ENCODE data around the gene AIF1. TPM values are rescaled to one million over a fixed set of nuclear protein-coding genes. Genes with fewer than 3 reads are reported as not detected.

AIF1 gene
- total and polyA plus RNA-seq, 2 donors (not counting 1 experiment from before 2014, with no cell fraction given), result not detected

GRCh38 chr6:31620586-31621319 is 5.7 kb downstream of the AIF1 start, which contains the start of gene PRRC2A:
Gene PRRC2A, plus strand, starts transcription at chr6:31620715. Its CDS starts 2,075 bp downstream, at chr6:31622790.
- DNase-seq (ENCODE audit: low read depth in 2 of 2), result peak in 1 of 2 donors; percentile 68
- TF ChIP-seq CTCF (conservative IDR thresholded peaks at IDR 0.05 in 1 of 2, IDR thresholded peaks at IDR 0.05 in 1 of 2; ENCODE audit: low read depth in 1 of 2, low read length in 2 of 2), result no peak
- TF ChIP-seq EZH2 (IDR thresholded peaks at IDR 0.05; ENCODE audit: low read length, missing control alignments), result no peak
- H3K79me2 ChIP-seq (ENCODE audit: control insufficient read depth, insufficient read depth, low read length), result peaks cover 46% of the 10 kb centered on the region
- H3K9me3 ChIP-seq (ENCODE audit: control insufficient read depth, insufficient read depth, low read depth, low read length), result no peaks in the 10 kb centered on the region
- H3K4me1 ChIP-seq (ENCODE audit: control insufficient read depth, extremely low read depth, insufficient read depth, low read length), result peaks cover 2% of the 10 kb centered on the region
- peaks cover 16% of the 10 kb centered on the region for H3K36me3 ChIP-seq (ENCODE audit: control insufficient read depth, insufficient read depth, low read length)
- H3K9ac ChIP-seq (ENCODE audit: insufficient read depth, low read length), result peak within 1 kb of the TSS; percentile 95
- peak within 1 kb of the TSS; percentile 99 for H3K4me2 ChIP-seq (ENCODE audit: extremely low read depth, insufficient read depth, low read length)
- H3K4me3 ChIP-seq (replicated peaks in 1 of 4; ENCODE audit: control extremely low read depth in 1 of 4, insufficient read depth in 1 of 4, low read depth in 3 of 4, low read length in 4 of 4), result peak within 1 kb of the TSS; percentile 81 to 99 (median 92)
- H3K27me3 ChIP-seq (ENCODE audit: control insufficient read depth, insufficient read depth, low read length), result no peaks in the 10 kb centered on the region
- no peaks in the 10 kb centered on the region for H4K20me1 ChIP-seq (ENCODE audit: control insufficient read depth, extremely low read depth, insufficient read depth, low read length)
- H3K27ac ChIP-seq (ENCODE audit: insufficient read depth, low read length), result peak within 1 kb of the TSS; percentile 100
- H2AFZ ChIP-seq (ENCODE audit: low read length), result peak within 1 kb of the TSS; percentile 91

GRCh38 chr6:31621320-31621939 is 6.4 kb downstream of the AIF1 start:
- no peaks in the 10 kb centered on the region for H3K9me3 ChIP-seq (ENCODE audit: control insufficient read depth, insufficient read depth, low read depth, low read length)
- peak overlapping the region; percentile 100 for H3K27ac ChIP-seq (ENCODE audit: insufficient read depth, low read length)
- no peaks in the 10 kb centered on the region for H4K20me1 ChIP-seq (ENCODE audit: control insufficient read depth, extremely low read depth, insufficient read depth, low read length)
- H3K4me2 ChIP-seq (ENCODE audit: extremely low read depth, insufficient read depth, low read length), result peak overlapping the region; percentile 99
- TF ChIP-seq CTCF (conservative IDR thresholded peaks at IDR 0.05 in 1 of 2, IDR thresholded peaks at IDR 0.05 in 1 of 2; ENCODE audit: low read depth in 1 of 2, low read length in 2 of 2) (no peak), EZH2 (IDR thresholded peaks at IDR 0.05; ENCODE audit: low read length, missing control alignments) (no peak)
- no peak for DNase-seq (ENCODE audit: low read depth in 2 of 2)
- H3K36me3 ChIP-seq (ENCODE audit: control insufficient read depth, insufficient read depth, low read length), result peaks cover 19% of the 10 kb centered on the region
- H2AFZ ChIP-seq (ENCODE audit: low read length), result no peak overlapping the region
- H3K4me3 ChIP-seq (replicated peaks in 1 of 4; ENCODE audit: control extremely low read depth in 1 of 4, insufficient read depth in 1 of 4, low read depth in 3 of 4, low read length in 4 of 4), result peak overlapping the region; percentile 75 to 99 (median 92)
- no peaks in the 10 kb centered on the region for H3K27me3 ChIP-seq (ENCODE audit: control insufficient read depth, insufficient read depth, low read length)
- peak overlapping the region; percentile 95 for H3K9ac ChIP-seq (ENCODE audit: insufficient read depth, low read length)
- H3K4me1 ChIP-seq (ENCODE audit: control insufficient read depth, extremely low read depth, insufficient read depth, low read length), result peaks cover 2% of the 10 kb centered on the region
- peaks cover 51% of the 10 kb centered on the region for H3K79me2 ChIP-seq (ENCODE audit: control insufficient read depth, insufficient read depth, low read length)

- H3K9me3 ChIP-seq (ENCODE audit: control insufficient read depth, insufficient read depth, low read depth, low read length), result no peaks in the 10 kb centered on the region
- H3K4me2 ChIP-seq (ENCODE audit: extremely low read depth, insufficient read depth, low read length), result peak overlapping the region; percentile 99
- H4K20me1 ChIP-seq (ENCODE audit: control insufficient read depth, extremely low read depth, insufficient read depth, low read length), result no peaks in the 10 kb centered on the region
- peak overlapping the region; percentile 95 for H3K9ac ChIP-seq (ENCODE audit: insufficient read depth, low read length)
- no peak for DNase-seq (ENCODE audit: low read depth in 2 of 2)
- H3K79me2 ChIP-seq (ENCODE audit: control insufficient read depth, insufficient read depth, low read length), result peaks cover 51% of the 10 kb centered on the region
- no peak for TF ChIP-seq CTCF (conservative IDR thresholded peaks at IDR 0.05 in 1 of 2, IDR thresholded peaks at IDR 0.05 in 1 of 2; ENCODE audit: low read depth in 1 of 2, low read length in 2 of 2)
- TF ChIP-seq EZH2 (IDR thresholded peaks at IDR 0.05; ENCODE audit: low read length, missing control alignments), result no peak
- peak overlapping the region; percentile 100 for H3K27ac ChIP-seq (ENCODE audit: insufficient read depth, low read length)
- H2AFZ ChIP-seq (ENCODE audit: low read length), result no peak overlapping the region
- H3K4me1 ChIP-seq (ENCODE audit: control insufficient read depth, extremely low read depth, insufficient read depth, low read length), result peaks cover 2% of the 10 kb centered on the region
- H3K4me3 ChIP-seq (replicated peaks in 1 of 4; ENCODE audit: control extremely low read depth in 1 of 4, insufficient read depth in 1 of 4, low read depth in 3 of 4, low read length in 4 of 4), result peak overlapping the region; percentile 75 to 99 (median 92)
- H3K27me3 ChIP-seq (ENCODE audit: control insufficient read depth, insufficient read depth, low read length), result no peaks in the 10 kb centered on the region
- peaks cover 21% of the 10 kb centered on the region for H3K36me3 ChIP-seq (ENCODE audit: control insufficient read depth, insufficient read depth, low read length)
Observed at GRCh38 chr6:31621991-31622390, 7.0 kb downstream of the AIF1 start.

All from fibroblast of lung (primary cell).